D341Med (cell line): ENCODE data around the gene ARID3C.
"Not testable (repeated sequence)": the region's sequence is repeated elsewhere in the genome, so short reads cannot be mapped to it uniquely, and the experiment has no call there.

Experiments used
- DNase-seq: peaks from one replicate; pipeline ENCODE4 v3.0.0; 2012; ENCODE audit warnings: low spot score

ARID3C gene

DNA sequence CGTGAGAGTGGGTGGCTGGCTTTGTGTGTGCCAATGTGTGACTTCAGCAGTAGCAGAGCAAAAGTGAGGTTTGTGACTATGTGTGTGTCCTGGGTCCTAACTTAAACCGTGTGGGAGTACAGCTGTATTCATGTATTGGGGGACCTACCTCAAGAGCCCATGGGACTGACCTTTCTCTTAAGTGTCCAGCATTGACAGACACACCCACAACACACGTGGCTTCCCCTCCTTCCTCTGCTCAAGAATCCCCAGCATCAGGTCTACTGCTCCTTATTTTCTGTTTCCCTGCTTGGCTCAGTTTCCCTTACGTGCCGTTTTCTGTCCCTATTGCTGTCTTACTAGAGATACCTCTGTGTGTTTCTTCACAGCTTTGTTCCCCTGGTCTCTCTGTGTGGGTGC is 23.7 kb upstream of the ARID3C start:
- no peak for DNase-seq

DNA sequence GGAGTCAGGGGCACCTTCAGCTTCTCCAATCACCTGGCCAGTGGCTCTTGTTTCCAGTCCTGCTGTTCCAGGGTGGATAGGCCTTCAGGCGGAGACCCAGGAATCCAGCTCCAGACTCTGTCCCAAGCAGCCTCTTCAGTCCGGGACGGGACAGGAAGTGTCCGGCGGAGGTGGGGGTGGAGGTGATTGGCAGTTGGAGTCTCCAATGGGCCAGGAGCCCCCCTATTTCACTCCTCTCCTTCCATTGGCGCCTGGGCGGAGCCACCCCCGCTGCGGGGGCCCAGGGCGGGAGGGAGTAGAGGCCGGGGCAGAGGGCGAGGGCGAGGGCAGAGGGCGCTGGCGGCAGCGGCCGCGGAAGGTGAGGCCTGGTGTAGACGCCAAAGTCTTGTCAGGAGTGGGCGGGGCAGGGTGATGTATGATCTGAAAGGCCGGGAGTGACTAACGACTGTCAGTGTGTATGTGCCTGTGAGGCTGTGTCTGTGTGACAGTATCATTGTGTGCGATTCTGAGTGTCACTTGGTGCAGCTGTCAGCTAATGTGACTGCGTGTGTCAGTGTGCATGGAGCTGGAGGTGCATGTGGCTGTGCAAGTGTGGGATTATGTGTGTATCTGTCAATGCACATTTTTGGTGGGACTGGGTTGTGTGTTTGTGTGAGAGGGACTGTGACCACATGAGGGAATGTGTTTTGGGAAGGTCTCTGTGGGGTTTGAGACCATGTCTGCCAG is 23.2 kb upstream of the ARID3C start, which contains the start of gene IL11RA:
Gene IL11RA, plus strand, starts transcription at position 310 of the 726 bp plus-strand sequence. CDS start 3,033 bp downstream, outside the sequence.
- DNase-seq = no peak

DNA sequence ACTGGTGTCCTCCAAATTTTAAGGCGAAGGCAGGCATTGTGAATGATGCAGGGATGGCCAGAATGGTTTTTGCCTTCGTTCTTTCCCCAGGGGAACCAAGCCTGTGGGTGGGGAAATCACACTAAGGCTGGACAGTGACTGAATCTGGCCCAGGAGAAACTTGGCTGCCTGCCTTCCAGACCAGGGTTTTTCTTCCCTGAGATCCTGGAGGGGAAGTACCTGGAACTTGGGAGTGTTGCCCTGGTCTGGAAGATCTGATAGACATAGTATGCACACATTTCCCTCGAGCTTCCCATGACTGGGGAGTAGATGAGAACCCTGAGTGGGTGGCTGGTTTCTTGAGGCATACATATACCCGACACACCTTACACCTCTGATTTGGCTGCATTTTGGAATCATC is 22.5 kb upstream of the ARID3C start:
- no peak for DNase-seq

DNA sequence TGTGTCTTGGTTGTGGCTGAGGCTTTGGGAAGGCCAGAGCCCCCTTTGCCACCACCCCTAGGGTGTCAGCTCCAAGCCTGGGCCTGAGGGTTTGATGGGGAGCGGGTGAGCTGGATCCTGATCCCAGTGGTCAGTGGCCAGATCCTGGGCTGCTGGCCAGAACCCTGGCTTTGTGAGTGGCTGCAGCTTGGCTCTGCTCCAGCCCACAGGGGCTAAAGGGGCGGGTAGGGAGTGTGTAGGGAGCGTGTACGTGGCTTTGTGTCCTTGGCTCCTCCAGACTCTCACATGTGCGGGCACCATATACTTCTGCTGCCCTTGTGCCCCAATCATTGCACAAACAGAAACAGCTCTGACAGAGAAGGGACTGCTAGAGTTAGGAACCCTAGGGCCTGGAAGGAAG is 21.9 kb upstream of the ARID3C start:
- no peak for DNase-seq

DNA sequence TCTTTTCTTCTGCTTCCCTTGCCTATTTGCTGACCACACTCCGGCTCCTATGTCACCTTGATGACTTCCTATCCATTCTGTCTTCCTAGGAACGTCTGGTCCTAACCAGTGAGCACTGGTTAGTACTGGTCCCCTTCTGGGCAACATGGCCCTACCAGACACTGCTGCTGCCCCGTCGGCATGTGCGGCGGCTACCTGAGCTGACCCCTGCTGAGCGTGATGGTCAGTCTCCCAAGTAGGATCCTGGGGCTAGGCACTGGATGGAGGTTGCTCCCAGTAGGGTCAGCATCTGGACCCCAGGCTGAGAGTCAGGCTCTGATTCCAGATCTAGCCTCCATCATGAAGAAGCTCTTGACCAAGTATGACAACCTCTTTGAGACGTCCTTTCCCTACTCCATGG is 19.8 kb upstream of the ARID3C start:
- no peak for DNase-seq

DNA sequence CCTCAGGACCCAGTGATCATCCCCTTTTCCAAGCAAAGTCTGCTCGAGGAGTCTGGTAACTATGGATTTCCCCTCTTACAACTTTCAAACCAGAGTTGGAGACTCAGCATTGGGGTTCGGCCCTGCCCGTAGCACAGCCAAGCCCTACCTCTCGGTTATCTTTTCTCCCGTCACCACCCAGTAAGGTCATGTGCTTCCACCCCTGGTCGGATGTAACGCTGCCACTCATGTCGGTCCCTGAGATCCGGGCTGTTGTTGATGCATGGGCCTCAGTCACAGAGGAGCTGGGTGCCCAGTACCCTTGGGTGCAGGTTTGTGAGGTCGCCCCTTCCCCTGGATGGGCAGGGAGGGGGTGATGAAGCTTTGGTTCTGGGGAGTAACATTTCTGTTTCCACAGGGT is 18.8 kb upstream of the ARID3C start:
- DNase-seq = no peak

DNA sequence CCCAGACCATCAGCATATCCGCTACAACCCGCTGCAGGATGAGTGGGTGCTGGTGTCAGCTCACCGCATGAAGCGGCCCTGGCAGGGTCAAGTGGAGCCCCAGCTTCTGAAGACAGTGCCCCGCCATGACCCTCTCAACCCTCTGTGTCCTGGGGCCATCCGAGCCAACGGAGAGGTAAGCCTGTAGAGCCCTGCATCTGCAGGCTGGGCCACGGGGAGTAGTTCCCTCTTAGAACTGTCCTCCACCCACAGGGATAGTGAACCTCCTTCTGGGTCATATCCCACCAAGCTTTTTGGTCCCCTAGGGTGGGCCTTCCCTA is 18.2 kb upstream of the ARID3C start:
- DNase-seq = no peak

DNA sequence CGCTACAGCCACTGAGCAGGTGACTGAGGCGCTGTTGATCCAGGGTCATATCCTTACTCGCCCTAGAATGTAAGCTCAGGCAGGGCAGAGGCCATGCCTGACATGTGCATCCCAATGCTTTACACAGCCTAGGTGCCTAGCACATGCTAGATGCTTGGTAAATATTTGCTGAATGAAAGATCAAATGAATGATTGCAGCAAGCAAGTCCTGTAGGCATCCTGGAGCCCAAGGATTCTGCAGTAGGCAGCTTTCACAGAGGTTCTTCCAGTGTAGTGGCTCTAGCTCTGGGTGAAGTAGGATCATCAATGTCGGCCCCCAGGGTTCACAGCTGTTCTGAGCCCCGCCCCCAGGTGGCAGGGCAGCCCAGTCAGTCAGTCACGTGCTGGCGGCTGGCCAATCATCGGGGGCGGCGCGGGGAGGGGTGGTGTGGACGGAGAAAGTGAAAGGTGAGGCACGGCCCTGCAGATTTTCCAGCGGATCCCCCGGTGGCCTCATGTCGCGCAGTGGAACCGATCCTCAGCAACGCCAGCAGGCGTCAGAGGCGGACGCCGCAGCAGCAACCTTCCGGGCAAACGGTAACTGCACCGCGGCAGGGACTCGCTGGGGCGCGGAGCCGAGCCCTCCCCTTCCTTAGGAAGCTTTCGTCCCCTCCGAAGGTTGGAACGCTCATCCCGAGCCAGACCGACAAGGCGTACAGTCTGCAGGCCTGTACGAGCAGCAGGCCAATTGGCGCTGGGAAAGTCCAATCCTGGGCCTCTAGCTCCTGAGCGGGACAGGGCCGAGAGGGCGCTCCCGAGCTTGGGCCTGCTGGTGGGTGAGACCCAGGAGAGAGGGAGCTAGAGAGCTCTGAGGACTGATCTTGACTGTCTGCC is 17.6 kb upstream of the ARID3C start, which contains the start of gene GALT:
Gene GALT, plus strand, starts transcription at position 465 of the 873 bp plus-strand sequence. Its CDS starts 30 bp downstream, at position 495.
- DNase-seq = peak; percentile 90

DNA sequence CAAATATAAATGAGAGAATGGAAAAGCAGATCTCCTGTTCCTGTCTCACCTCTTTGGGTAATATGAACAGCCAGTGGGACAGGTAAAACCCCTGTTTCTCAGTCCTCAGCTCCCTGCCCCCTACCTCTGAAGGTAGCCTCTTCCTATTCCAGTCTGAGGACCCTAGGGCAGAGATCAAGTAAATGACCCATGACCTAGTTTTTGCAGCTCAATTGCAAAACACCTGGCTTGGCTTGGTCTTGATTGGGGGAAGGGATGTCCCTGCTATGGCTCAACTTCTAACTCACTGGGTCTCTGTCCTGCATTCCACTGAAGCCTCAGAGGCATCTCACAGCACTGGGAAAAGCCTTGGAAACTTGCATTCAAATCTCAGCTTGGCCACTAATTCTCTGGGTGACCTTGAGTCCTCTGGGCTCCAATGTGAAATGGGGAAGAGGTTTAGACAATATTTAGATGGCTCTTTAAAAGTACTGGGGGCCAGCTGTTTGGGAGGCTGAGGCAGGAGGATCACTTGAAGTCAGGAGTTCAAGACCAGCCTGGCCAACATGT is 16.0 kb upstream of the ARID3C start:
- DNase-seq = no peak

DNA sequence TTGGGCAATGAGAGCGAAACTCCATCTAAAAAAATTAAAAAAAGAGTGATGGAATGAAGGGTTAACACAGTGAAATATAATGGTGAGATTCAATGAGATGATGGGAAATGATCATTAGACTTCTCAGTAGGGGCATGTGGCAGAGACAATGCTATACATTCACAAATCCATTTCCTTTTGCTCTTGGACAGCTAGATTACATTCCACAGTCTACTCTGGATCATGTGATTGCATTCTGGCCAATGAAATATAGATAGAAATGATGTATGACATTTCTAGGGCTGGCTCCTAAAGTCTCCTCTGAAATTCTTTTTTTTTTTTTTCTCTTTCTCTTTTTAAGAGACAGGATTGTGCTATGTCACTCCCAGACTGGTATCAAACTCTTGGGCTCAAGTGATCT is 13.8 kb upstream of the ARID3C start:
- DNase-seq = no peak

DNA sequence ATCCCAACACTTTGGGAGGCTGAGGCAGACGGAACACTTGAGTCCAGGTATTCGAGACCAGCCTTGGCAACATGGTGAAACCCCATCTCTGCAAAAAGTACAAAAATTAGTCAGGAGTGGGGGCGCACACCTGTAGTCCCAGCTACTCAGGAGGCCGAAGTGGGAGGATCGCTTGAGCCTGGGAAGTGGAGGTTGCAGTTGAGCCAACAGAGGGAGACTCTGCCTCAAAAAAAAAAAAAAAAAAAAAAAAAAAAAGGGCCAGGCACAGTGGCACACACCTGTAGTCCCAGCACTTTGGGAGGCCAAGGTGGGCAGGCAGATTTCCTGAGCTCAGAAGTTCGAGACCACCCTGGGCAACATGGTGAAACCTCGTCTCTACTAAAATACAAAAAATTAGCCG is 10.5 kb upstream of the ARID3C start:
- not testable (repeated sequence) for DNase-seq

DNA sequence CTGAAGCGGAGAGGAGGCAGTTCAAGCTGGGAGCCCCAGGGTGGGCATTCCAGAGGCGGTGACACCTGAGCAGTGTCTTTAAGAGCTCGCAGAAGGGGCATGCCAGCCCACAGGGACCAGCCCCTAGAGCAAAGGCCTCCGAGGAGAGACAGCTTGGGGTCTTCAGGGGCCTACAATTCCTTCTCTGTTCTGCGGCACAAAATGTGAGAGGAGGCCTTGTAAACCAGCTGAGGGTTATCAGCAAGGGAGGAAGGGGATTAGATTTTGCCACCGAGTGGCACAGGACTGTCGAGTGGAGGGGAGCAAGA is 9.2 kb upstream of the ARID3C start:
- DNase-seq = no peak

DNA sequence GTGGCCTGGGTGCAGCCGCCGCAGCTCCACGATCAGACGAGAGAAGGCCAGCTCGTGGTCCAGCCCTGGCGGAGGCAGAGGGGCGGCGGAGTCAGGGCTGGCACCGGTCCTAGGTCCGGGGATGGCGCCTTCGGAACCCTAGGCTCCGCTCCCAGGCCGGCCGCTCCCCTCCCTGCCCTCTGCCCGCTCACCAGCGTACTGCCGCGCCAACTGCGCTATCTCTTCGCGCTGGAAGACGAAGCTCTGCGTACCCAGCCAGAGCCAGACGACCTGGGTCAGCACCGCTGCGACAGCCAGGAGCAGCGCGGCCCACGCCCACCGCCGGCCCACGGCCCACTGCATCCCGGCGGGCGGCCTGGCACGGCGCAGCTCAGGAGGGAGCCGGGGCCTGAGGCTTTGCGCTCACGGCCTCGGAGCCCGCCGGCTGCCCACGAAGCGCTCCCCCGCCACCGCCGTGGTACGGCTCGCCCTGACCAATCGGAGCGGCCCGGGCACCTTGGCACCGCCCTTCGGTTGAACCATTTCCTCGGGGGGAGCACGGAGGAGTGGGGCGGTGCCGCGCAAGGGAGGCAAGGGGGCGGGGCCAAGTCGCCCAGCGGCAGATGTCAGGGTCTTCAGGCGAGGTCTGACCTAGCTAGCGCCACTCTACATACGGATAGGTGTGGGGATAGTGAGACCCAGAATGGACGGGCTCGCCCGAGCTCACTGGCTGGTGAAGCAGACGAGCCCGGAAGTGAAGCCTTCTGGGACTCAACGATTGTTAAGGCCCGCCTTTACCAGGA is 8.7 kb upstream of the ARID3C start, which contains the start of gene SIGMAR1:
Gene SIGMAR1, minus strand, starts transcription at position 432 of the 782 bp plus-strand sequence. Its CDS starts 90 bp downstream, at position 342.
- peak; percentile 96 for DNase-seq

DNA sequence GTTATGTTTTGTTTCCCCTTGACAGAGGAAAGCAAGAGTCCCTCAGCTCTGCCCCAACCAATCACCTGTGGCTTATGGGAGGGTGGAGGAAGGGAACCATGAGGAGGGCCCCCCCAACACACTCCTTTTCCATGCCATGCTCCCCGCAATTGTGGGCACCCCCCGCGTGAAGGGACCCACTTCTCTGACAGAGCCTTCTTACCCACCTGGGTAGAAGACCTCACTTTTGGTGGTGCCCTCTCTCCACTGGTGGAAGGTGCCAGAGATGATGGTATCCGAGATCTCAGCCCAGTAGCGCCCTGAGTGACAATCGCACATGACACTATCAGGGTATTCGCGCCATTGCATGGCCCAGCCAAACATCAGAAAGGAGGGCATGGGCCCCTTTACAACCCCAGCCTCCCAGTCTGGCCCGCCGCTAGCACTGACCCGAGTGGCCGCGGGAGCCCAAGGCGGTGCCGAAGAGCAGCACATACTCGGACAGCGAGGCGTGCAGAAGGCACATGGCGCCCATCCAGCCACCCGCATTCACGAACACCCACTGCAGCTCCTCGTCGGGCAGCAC is 8.0 kb upstream of the ARID3C start:
- no peak for DNase-seq

DNA sequence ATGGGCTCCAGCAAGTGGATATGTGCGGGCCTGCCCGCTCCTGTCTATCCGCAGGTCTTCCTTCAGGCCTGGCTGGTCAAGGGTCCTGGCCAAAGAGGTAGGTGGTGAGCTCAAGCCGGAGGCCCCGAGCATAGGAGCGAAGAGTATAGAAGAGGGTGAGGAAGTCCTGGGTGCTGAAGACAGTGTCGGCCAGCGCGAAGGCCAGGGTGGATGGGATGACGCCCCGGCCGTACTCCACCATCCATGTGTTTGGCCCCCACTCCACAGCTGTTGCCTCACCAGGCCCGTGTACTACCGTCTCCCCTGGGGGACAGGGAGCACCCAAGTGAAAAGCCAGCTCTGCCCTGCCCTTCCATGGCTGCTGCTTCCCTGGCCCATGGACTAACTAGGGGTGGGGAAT is 6.7 kb upstream of the ARID3C start:
- no peak for DNase-seq

DNA sequence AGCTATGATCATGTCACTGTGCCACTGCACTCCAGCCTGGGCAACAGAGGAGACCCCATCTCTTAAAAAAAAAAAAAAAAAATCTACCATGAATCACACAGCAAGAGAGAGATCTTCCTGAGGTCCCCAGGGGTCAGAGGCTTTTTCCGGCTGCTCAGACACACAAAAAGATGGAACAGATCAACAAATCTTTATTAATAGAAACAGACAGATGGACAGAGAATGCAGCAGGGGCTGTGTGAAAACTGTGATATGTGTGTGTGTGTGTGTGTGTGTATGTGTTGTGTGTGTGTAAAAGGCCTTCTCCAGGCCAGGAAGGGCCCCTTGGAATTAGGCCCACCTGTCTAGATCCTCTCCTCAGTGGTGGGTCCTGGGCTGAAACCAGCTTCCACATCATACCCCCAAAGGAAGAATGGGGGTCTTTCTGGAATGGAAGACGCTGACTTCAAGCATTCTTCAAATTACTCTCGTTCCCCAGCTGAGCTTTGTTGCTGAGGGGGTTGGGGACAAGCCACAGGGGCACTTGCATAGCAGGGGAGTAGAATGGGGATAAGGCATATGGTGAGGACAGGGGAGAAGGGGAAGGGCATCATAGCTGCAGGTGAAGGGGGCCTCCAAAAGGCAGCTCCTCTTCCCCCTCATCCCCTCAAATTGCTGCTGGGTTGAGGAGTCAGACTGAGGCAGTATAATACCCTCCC is 5.8 kb upstream of the ARID3C start:
- DNase-seq = no peak

DNA sequence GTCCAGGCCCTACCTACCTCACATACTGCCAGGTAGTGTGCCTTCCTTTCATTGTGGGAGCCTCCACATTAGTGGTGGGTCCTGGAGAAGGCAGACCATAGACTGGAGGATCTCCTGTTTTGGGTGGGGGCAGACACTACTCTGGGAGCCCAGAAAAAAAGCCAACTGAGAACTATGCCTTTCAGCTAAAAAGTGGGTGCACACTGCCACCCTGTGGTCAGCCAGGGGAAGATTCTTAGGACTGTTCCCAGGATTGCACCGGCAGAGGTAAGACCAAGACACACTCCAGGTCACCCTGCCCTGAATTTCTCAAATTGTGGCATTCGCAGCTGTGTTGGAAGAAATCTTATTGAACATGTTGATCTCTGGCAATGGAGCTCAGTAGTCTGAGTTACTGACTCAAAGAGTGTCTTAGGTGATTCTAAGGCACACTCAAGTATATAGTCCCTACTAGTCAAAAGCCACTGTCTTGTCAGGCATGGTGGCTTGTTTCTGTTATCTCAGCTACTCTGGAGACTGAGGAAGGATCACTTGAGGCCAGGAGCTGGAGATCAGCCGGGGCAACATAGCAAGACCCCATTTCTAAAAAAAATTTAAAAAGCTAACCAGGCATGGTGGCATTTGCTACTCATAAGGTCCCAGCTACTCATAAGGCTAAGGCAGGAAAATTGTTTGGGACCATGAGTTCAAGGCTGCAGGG is 5.1 kb upstream of the ARID3C start:
- peak; percentile 79 for DNase-seq

DNA sequence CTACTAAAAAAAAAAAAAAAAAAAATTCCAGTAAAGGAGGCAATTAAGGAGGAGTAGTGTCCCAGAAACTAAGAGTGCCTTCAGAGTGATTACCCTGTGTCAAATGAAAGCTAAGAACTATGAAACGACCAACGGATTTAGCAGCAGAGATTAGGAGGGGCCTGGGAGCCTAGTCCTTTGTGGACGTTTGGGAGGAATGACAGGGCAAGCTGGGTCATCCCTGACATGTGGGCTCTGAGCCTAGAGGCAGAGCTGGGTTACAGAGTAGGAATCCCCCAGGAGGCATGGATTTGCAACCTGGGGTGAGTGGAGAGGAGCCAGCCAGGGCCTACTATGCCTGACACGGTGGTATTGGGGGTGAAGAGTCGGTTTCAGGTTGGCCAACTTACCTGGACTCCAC is 4.3 kb upstream of the ARID3C start:
- no peak for DNase-seq

DNA sequence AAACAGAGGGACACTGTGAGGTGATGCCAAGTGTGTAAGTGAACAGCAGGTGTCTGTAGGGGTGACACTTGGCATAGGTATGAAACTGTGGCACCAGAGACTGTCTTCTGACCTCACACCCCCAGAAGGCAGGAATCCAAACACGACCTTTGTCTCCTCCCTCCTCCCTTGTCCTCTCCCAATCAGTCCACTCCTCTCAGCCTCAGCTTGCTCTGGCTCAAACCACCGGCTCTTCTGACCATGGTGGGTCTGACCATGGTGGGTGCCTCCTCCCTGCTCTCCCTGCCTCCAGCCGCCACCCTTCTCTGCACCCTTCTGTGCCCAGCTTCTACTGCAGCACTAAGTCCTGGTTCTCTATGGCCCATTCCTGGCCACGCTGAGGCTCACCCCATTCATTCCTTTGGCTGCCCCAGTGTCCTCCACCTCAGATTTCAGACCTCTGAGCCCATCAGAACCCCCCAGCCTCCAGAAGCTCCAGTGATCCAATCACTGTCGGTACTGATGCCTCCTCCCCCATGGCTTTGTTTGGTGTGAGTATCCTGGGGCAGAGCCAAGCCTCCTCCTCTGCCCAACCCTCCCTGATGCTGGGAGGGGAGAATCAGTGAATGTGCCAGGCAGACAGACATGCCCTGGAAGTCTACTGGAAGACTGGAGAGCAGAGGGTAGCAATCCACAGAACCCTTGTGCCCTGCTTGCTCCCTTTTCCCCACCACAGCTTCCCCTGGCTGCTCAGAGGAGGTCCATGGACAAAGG is 1.7 kb upstream of the ARID3C start:
- no peak for DNase-seq

DNA sequence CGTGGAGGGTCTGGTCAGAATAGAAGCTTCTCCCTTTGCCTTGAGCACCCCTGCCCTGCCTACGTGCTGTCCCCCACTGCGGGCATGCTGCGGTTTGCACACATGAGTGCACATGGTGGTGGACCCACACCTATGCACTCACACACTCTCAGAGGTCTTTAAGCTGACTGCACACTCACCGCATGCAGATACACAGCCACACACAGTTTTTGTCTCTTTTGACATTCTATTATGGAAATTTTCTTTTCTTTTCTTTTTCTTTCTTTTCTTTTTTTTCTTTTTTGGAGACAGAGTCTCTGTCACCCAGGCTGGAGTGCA is 584 bp upstream of the ARID3C start:
- no peak for DNase-seq
